HG02981 (cell line): ENCODE results near the gene PRRT1.
"Not testable (repeated sequence)": the region's sequence is repeated elsewhere in the genome, so short reads cannot be mapped to it uniquely, and the experiment has no call there.

Experiments
- ATAC-seq: cut with Tn5 transposase; IDR thresholded peaks from one replicate; pipeline ENCODE4 v1.9.1; 2021; ENCODE audit warnings: mild to moderate bottlenecking, moderate library complexity; ENCODE audit not compliant: unreplicated experiment

The PRRT1 gene

DNA sequence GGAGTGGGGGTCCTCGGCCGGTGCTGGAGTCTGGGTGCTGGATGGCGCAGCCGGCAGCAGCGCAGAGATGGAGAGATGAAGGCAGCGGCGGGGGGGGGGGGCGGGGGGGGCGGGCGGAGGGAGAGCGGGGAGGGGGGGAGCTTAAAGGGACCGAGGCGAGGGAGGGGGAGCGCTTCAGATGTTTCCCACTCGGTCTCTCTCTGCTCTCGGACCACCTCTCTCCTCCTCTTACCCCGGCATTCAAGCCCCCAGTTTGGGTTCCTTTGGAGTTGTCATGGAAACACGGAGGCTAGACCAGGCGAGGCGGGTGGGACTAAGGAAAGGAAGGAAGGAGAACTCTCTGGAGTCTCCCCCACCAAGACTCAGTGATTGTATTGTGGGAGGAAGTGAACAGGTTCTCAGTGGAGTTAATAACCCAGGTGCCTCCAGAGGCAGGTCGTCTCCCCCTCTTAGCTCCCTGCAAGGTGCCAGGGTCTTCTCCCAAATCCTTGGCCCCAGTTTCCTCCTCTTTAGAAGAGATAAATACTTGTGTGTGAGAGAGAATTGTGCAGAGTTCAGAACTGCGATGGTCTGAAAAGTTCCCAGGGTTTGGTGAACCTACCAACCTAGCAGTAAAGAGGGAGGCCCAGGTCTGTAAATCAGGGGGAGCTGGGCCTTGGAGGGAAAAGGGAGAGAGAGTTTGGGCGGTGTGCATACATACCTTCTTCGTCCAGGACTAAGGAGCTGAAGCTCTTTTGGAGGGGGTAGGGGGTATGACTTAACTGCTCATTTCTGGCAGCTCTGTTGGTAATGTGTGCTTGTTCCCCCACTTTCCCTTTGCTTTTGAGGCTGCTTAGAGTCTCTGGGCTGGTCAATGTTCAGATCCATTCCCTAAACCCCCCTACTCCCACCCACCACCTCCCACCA lies at the start of gene PRRT1:
Gene PRRT1 (minus strand): TSS at position 77 of the 906 bp plus-strand sequence. CDS start 112 bp downstream, outside the sequence.
- no peak for ATAC-seq

DNA sequence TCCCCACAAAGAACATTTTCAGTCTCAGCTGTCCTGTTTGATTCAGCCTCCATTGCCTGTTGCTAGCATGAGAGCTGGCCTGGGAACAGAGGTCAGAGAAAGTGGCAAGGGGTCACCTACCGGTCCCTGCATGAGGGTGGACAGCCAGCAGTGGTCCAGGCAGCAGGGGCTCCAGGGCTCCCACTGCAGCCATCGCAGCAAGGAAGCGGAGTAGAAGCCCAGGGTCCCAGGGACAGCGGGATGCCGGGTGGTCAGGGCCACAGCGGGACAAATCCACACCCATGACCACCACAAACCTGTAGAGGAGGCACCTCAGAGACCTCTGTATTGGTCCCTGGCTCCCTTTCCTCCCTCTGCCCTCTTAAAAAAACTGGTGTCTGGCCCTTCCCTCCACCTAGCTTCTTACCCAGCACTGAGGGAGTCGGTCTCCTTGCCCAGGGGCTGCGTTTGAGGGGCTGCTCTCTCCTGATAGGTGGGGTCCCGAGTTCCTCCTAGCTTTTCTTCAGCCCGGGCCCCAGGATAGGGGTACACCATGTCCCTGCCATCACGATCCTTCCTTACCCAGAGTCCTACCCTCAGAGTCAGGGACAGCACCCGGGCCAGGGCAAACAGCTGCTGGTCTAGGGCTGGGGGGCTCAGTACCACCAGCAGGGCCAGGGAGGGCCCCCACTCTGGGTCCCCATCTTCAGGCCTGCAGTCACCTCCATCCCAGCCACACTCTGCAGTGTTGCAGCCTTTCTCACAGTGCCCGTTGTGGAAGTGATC lies 49.2 kb upstream of the PRRT1 start:
- ATAC-seq: no peak

DNA sequence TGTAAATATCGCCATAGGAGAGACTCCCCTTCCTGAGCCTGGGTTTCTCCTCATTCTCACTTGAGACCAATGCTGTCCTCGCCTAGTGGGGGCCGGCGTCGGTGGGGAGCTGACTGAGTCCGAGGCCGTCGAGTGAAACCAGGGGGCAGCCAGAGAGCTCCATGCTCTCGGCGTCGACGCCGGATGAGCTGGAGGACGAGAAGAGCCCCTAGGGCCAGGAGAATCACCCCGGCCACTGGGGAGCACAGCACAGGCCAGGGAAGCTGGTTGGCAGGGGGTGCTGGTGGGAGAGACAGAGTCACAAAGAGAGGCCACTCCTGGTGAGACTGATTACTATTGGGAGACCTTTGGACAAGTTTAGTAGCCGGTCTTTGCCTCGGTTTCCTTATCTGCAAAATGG lies 47.1 kb upstream of the PRRT1 start:
- no peak for ATAC-seq

DNA sequence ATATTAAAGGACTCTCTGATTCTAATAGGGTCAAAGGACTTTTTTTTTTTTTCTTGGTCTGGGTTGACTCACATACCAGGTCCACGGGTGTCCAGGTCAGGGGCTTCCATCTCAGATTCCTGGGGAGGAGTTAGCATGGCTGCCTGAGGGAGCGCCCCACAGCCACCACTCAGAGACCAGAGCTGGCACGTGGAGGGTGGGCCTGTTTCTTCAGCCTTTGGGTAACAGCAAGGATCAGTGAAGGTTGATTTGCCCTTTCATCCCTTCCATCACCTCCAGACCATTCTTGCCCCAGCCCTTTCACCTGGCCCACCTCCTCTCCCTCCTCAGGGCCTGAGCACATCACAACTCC lies 46.6 kb upstream of the PRRT1 start:
- no peak for ATAC-seq

DNA sequence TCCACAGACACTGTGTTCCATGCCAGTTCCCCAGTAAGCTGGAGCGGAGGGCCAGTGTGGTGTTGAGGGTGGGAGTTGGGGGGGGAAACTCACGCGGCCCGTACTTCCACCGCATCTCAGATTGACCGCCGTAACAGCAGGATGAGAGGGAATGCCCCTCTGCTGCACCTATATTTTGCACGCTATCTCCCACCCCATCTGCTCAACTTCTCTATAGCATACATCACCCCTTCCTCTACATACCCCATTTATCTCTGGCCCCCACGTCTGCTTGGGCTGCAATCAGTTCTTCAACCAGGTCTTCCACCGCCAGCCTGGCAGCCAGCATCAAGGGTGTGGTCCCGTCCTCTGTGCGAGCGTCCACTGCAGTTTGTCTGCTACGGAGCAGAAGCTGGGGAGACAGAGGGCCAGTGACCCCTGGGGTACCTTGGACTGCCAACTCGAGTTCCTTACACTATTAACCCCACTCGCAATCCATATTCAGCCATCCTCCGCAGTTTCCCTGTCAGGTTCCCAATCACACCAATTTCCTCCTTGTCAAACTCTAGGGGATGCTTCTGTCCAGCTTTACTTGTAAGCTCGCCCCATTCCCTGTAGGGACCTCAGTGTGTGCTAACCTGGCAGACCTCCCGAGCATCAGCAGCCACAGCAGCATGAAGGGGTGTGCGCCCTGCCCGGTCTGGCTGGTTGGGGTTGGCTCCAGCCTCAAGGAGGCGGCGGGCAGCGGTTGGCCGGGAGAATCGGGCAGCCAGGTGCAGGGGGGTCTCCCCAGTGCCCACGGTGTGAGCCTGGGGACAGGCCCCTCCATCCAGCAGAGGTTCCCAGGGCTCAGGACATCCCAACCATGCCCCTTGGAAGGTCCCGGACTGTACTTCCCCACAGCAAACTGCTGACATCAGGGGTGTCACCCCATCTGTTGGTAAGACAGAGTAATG lies 45.2 kb upstream of the PRRT1 start:
- no peak for ATAC-seq

DNA sequence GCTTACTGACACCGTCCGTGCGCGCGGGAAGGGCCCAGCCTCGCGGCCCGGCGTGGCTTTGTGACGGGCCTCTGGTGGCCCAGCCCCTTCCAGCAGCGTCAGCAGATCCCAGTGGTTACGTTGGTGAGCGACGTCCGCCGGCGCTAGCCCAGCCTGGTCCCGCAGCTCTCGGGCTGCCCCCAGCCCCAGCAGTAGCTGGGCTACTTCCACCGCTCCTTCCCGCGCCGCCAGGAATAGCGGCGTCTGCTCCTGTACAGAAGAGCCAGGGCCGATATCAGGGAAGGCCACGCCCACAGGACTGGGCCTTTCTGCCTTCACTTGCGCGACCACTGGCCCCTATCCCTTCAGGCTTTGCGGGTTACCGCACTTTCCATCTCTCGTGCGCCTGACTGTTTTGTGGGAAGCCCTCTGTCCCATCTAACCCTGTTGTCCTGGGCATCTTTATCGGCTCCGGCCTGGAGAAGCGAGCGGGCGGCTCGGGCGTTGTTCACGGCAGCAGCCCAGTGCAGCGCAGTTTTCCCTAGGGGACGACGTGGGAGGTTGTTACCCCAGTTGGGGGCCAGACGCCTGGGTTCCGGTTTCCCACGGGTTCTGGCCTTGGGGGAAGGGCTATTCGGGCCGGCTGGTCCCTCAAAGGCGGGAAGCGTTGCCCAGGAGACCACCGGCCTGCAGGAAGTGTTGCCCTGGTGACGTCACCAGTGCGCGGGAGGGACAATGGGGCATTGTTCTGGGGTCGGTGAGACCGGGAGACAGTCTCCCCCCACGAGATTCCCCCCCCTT lies 44.4 kb upstream of the PRRT1 start:
- ATAC-seq: peak; percentile 71

DNA sequence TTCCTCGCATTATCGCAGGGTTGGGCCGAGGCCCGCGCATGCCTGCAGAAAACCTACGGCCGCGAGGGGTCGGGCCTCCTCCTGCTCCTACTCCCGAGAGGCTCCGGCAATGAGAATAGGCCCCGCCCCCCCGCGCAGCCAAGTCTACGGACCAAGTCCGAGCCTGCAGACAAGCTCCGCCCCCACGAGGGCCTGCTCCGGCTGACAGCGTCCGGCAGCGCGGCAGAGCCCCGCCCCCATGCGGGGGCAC lies 43.8 kb upstream of the PRRT1 start:
- ATAC-seq: peak; percentile 77

DNA sequence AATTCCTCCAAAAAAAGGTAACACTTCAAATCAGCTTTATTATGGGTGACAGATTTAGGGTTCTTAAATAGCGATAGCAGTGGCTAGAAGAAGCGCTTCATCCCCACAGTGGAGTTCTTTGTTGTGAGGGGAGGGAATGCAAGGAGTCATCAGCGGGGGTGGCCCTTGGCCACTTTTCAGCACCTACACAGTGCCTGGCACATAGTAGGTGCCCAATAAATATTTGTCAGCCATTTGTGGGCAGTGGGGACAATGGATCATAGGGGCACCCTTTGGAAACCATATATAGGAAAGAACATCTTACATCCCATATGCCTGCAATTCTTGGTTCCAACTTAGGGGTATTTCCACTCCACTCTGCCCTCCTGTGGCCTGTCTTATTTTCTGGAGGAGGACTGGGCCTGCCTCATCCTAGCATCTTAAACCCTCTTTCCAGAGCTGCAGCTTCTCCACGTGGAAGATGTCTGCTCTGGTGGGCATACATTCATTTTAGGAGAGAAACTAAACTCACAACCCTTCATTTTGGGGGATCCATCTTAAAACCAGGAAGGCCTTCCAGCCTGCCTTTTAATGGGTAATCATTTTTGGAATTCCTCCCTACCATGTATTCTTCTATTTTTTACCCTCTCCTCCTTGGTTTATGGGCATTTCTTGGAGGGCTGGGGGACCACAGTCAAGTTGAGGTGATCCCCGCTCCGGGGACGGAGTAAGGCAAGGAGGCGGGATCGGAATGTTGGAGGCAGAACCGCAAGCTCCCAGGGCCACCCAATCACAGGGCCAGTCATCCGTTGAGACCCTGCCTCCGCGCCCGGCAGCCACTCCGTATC lies 43.3 kb upstream of the PRRT1 start:
- ATAC-seq: no peak

DNA sequence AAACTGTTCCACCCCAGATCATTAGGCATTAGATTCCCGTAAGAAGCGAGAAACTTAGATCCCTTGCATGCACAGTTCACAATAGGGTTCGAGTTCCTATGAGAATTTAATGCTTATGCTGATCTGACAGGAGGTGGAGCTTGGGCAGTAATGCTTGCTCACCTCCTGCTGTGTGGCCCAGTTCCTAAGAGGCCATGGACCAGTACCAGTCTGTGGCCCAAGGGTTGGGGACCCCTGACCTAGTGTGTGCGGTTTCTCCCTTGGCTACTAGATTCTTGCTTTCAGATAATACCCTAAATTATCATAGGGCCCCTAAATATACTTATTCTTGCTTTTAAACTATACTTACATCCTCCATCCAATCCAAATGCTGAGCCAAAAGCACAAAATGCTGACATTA lies 42.6 kb upstream of the PRRT1 start:
- ATAC-seq: no peak

DNA sequence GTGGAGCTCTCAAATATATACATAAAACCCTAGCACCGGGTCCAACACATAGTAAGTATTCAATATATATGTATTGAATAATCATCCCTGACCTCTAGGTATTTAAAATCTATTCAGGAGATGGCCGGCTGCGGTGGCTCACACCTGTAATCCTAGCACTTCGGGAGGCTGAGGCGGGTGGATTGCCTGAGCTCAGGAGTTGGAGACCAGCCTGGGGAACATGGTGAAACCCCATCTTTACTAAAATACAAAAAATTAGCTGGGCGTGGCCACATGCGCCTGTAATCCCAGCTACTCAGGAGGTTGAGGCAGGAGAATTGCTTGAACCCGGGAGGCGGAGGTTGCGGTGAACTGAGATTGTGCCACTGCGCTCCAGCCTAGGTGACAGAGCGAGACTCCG lies 41.4 kb upstream of the PRRT1 start:
- ATAC-seq: not testable (repeated sequence)

DNA sequence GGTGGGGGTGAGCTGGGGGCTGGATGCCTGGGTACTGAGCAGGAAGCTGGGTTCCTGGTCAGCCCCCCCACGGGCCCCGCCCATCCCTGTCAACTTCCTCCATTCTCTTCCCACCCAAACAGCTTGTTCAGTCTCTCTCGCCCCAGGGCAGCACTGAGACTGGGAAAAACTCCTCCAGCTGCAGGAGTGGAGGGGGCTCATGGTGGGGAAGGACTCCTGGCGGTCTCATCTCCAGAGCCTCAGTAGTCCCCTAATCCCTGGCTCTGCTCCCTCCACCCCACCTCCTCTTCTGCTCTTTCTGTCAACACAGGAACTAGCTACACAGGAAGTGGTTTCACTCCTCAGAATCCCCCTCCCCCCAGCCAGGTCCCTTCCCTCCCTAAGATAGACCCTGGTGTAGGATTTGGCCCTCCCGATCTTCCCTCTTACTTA lies 40.9 kb upstream of the PRRT1 start, which contains the start of gene GPSM3:
Gene GPSM3 (minus strand): TSS at position 36 of the 432 bp plus-strand sequence. CDS start 130 bp downstream, outside the sequence.
- no peak for ATAC-seq

DNA sequence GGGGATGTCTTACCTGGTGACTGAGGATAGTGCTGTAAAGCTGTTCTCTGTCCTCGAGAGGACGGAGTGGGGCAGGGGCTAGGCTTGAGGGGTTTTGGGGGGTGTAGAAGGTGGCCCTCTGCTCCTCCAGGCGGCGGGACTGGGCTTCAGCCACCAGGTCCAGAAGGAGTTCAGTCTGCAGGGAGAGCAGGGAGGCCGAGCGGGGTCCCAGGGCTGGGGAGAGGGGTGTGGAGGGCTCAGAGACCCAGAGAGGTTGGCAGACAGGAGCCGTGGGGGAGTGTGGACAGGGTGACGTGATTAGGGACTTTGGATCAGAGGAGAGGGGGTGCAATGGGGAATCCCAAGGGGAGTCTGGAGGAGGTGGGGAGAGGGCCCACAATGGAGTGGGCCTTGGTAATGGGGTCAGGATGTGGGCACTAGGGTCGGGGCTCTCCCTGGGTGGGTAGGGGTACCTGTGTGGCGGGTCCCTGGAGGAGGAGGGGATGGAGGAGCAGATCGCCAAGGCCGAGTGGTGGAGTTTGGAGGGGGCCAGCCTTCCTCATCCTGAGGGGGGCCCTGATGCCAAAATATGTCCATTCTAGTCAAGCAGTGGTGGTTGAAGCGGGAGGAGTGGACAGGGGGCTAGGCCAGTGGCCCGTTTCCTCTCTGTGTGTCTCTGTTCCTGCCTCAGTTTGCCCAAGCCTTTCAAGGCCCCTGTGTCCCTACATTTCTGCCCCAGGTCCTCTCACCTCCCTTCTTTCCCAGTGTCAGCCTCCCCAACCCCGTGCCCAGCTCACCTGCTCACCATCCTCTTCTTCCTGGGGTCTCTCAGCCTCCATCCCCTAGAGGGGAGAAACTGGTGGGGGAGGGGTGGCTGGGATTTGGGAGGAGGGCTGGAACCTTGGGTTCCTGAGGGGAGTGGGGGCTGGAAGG lies 40.2 kb upstream of the PRRT1 start:
- no peak for ATAC-seq

DNA sequence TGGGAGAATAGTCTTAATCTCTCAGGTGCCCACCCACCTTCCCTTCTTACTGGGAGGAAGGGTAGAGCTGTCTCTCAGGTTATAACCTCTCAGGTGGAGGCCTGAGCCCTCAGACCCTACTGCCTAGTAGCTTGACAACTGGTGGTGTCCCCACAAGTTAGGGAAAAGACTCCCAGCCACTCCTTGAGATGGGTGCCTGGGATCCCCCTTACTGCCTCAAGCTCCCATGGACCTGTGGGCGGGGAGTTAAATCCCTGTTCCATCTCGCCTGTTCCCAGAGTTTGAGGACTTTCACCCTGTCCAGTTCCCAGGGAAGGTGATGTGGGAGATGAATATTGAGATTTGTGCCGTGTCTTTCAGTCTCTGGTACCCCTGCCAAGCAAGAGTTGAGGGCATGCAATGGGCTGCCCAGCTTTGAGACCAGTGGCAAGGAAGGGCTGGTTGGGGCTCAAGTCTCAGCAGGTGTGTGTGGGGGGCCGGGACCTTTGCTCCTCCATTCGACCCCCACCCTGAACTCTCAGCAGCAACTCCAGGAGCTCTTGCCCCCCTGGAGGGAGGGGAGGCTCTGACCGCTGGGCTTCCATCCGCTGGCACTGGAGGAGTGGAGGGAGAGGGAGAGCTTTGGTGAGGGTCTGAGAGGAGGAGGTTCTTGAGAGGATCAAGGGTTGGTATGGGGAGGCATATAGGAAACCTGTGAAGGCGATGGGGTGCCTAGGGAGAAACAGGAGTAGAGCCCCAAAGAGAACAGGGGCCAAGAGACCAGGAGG lies 39.4 kb upstream of the PRRT1 start:
- ATAC-seq: no peak

DNA sequence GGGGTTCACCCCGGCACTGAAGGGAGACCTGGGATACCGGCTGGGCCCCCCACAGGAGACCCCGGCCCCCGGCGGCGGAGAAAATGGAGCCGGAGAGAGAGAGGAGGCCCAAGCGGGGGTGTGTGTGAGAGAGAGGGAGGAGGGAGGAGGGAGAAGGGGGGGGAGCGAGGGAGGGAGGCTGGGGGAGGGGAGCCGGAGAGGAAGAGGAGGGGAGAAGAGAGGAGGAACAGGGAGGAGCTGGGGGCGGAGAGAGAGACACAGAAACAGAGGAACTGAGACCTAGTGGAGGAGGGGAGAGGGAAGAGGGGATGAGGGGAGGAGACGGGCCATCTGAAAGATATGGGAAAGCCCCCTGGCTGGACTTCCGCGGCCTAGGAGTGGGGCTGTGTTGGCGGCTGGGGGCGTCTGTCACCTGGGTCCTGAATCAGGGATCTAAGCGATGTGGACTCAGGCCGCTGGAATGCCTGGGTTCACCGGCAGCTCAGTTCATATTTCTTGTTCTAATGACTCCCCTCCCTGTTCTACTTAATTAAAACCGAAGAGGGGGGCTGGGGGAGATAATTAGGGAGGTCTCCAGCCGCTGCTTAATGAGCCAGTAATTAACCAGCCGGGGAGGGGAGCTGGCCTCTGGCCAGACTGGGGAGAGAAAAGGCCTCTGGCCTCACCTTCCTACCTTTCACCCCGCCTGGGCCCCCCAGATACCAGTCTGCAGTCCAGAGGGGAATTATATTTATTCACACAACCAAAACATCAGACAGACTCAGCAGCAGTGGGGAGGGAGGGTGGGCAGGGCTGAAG lies 38.5 kb upstream of the PRRT1 start, which contains the start of gene PBX2:
Gene PBX2 (minus strand): TSS at position 149 of the 798 bp plus-strand sequence. CDS start 287 bp downstream, outside the sequence.
- peak; percentile 51 for ATAC-seq

DNA sequence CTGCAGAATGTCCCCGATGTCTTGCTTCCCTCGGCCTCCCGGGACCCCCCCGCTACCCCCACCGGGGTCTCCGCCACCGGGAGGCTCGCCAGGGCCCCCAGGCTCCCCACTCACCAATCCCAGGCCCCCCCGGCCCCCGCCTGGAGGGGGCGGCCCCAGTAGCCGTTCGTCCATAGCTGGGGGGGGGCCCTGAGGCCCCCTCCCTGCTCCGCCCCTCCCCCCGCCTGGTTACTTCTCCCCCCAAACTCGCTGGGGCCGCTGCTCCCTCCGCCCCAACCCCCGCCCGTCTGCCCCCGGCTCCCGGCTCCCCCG lies 38.0 kb upstream of the PRRT1 start:
- no peak for ATAC-seq

DNA sequence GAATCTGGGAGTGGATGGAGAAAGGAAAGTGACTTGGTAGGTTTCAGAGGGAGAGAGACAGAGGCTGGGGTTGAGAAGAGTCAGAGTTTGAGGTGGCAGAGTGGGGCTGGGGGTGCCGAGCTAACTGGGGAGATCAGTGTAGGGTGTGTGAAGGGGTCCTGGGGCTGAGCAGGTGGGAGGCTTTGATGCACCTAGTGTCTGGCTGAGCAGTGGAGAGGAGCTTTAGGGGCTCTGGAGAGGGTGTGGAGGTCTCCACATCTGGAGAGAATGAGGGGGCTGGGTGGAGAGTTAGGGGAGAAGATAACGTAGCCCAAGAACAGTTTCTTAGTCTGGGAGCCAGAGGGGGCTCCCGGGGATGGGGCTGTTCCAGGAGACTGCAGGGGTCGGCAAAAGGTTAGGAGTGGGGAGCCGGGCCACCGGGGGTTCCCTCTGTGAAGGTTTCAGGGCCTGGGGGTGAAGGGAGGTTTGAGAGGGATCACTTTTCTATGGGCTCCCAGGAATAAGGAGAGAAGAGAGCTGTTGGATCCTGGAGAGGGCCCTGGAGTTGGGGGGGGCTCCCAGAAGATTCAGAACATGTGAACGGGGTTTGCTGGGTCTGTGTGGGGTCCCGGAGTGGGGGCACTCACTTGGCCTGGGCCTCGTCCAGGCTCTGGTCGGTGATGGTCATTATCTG lies 37.5 kb upstream of the PRRT1 start:
- no peak for ATAC-seq
